ENCODE measurements around the gene CDRT15L2.
"Not testable (repeated sequence)": the region's sequence is repeated elsewhere in the genome, so short reads cannot be mapped to it uniquely, and the experiment has no call there.

DNA sequence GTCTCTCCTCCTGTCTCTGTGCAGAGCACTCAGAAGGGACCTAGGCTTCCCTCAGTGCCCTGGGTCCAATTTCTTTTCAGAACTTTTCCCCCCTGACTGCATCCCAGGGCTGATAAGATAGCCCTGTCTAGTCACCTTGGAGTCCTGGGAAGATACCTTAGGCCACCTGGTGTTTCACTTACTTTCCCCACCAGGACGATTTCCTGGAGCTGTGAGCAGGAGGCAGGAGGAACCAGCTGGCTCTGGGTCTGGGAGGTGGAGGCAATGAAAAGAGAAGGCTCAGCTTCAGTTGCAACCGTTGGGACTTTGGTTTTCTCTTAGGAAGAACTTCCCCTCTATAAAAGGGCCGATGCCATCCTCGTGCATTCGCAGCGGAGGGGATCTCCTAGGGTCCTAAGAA, 12.1 kb upstream of the CDRT15L2 start:
- TF ChIP-seq, protein P1, sequence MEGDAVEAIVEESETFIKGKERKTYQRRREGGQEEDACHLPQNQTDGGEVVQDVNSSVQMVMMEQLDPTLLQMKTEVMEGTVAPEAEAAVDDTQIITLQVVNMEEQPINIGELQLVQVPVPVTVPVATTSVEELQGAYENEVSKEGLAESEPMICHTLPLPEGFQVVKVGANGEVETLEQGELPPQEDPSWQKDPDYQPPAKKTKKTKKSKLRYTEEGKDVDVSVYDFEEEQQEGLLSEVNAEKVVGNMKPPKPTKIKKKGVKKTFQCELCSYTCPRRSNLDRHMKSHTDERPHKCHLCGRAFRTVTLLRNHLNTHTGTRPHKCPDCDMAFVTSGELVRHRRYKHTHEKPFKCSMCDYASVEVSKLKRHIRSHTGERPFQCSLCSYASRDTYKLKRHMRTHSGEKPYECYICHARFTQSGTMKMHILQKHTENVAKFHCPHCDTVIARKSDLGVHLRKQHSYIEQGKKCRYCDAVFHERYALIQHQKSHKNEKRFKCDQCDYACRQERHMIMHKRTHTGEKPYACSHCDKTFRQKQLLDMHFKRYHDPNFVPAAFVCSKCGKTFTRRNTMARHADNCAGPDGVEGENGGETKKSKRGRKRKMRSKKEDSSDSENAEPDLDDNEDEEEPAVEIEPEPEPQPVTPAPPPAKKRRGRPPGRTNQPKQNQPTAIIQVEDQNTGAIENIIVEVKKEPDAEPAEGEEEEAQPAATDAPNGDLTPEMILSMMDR (IDR thresholded peaks at IDR 0.05): not testable (repeated sequence)
- TF ChIP-seq POLR2AphosphoS5 (IDR thresholded peaks at IDR 0.05; ENCODE audit: insufficient read depth in 1 of 2, low read depth in 1 of 2); POLR2A (IDR thresholded peaks at IDR 0.05): not testable (repeated sequence)
